NCI-H226 (cell line): ENCODE results near the gene FOXA1.

Experiments used
- DNase-seq: peaks from one replicate; pipeline ENCODE4 v3.0.0-alpha.2; 2015

The FOXA1 gene

DNA sequence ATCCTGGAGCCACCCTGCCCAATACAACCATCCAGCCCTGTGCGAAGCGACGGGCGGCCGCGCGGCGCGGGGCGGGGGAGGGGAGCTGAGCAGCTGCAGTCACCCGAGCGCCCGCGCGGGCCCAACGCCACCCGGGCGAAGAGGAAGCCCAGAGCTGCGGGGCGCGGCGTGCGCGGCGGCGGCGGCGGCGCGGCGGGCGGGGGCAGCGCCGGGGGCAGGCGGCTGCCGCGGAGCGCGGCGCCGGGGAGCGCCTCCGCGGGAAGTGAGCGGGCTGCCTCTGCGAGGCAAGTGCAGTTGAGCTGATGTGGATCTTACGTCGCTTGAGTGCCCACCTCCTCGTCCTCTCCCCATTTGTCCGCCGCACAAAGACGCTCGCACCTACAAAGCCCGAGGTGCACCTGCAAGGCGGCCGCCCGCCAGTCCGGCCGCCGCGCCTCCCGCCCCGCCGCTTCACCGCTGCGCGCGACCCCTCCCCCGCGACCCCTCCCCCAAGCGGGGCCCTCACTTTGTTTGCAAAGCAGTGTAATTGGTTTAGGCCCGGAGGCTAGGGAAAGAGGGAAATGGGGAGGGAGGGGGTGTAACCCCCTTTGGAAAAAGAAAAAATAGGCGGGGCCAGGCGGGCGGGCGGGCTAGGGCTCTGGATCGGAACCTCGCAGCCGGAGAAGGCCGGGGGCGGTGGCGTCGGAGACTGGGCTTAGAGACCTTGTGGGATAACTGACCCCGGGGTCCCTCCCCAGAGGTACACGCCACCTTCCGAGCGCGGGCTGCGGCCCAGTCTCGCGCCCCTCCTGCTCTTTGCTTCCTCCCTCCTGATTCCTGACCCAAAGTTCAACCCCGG is at the start of gene FOXA1, which contains the start of gene TTC6:
TSS of gene FOXA1 (minus strand) at position 279 of the 838 bp plus-strand sequence. CDS start at position 2, 277 bp downstream.
TSS of gene TTC6 (plus strand) at position 659 of the 838 bp plus-strand sequence. CDS start 26,436 bp downstream, outside the sequence.
- no peak for DNase-seq

DNA sequence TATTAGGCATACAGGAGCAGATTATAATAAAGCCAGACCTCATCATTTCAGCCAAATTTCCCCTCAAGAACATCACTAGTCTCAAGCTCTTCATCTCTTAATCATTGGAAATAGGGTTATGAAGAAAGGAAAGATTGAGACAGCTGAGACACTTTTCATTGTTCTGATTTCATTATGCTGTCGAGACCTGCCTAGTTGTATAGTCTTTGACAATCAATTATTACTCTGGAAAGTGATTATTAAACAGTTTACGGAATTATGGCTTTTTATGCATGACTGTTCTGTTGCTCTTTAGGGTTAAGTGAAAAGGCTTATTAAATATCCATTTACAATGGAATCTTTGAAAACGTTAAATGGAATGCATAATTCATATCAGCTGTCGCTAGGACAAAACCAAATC is 48.7 kb upstream of the FOXA1 start:
- DNase-seq = no peak

- DNase-seq = no peak
Observed at GRCh38 chr14:37642125-37642524, 47.1 kb upstream of the FOXA1 start.

DNA sequence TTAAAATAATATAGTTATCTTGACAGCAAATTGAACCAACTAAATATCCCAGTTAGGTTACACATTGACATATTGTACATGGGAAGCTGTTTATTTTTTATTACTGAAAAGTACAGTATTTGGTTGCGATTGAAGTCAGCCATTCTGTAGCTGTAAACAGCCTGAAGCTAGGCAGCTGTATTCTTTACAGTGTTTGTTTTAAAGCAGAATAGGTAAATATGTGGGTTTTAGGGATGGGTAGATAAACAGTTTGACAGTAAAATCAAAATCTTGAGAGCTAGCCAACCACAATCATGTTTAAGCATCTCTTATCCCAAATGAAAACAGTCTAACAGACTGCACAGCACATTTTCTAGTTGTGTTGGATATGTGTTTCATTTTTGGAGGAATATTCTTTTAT is 46.1 kb upstream of the FOXA1 start:
- DNase-seq = no peak

- no peak for DNase-seq
Observed at GRCh38 chr14:37638599-37638998, 43.5 kb upstream of the FOXA1 start.

- no peak for DNase-seq
Observed at GRCh38 chr14:37637341-37637740, 42.3 kb upstream of the FOXA1 start.

DNA sequence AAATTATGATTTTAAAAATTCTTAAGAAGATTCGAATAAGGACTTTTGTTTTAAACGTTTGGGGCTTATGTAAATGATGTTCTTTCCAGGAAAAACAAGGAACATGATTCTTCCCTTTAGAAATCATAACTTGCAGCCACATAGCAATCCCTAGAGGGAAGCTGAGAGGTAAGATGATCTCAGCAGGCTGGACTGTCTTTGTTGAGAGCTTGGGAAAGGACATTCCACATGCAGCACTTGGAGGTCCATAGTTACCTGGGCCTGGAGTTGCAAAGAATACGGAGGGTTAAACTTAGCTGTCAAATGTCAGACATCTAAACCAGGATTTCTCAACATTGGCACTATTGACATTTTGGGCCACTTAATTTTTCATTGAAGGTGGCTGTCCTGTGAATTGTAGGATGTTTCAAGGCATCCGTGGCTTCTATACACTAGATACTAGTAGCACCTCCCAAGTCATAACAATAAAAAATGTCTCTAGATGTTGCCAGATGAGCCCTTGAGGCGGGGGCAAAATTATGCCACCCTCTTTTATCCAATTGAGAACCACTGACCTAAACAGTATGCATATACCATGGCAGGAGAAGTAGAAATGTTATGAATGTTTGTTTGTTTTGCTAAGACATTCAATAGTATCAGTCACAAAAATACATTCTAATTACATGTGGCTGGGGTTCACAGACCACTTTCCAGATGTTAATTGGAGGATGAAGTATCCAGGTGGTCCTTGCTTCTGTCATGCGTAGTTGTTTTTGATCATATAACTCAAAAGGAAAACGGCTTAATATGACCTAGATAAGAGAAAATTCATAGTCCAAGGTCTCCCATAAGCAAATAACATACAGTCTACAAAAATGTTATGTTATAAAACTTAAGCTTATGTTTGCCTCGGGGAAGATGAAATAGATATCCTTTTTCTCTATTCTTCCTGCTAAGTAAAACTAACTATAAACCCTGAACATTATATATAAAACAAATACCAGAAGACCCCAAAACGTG is 30.8 kb upstream of the FOXA1 start:
- no peak for DNase-seq

DNA sequence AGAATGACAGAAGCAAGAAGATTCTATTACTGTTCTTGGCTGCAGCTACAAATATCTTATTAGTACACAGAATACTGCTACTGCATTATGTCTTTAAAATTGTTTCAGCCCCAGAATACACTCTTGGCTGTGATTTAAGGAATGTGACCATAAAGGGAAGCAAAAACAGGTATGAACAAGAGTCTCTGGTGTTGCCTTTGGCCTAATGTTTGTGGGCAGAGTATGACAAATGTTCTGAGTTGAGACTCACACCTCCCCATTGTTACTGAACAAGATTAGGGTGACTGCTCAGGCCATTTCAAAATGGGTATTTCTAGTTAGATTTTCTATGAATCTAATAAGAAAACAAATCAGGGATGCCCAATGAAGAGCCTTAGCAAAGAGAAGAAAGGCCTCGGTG is 28.9 kb upstream of the FOXA1 start:
- no peak for DNase-seq

DNA sequence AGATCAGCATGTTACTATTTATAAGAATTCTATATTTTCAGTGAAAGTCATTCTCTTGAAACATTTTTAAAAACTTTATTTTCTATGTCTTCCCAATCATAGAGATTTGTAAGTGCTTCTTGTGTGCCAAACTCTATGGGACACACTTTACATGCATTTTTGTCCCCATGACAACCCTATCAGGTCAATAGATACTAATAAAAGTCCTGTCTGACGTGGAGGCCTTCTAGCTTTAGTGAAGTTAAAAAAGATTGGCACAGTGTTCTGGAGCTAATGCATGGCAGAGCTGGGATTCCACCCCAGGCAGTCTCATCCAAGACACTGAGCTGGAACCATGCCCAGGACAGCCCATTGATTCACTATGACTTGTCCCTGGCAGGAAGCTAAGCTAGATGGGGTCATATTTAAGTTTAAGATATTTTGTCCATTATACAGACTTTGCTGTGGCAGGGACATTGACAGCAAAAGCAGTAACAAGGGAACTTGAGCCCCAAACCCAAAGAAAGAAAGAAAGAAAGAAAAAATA is 28.4 kb upstream of the FOXA1 start:
- DNase-seq = no peak

DNA sequence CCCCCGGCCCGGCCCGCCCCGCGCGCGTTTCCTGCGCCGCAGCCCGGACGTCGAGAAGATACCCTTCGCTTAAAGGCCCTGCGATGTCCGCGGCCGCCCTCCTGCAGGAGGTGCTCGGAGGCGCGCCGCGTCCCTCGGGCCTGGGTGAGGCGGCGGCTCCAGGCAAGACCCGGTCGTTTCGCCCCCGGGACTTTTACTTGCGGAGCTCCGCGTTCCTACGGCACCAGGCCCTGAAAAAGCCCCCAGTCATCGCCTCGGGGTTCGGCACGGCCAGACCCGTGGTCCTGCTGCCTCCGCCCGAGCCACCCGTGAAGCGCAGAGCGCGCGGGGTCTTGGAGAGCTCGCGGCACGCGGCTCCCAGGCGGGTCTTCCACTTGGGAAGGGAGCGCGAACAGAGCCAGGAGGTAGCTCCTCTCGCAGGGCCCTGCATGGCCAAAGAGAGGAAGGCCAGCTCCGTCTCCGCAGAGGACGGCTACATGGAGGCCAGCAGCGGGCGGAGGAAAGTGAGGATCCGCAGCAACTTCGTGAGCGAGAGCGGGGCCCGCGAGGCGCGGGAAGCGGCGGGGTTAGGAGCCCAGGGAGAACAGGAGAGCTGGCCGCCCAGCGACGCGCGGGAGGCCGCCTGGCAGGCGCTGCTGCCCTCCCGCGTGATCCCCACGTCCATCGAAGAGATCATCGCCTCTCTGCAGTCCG is 27.3 kb upstream of the FOXA1 start:
- DNase-seq = no peak

- DNase-seq = no peak
Observed at GRCh38 chr14:37620856-37621255, 25.8 kb upstream of the FOXA1 start.

DNA sequence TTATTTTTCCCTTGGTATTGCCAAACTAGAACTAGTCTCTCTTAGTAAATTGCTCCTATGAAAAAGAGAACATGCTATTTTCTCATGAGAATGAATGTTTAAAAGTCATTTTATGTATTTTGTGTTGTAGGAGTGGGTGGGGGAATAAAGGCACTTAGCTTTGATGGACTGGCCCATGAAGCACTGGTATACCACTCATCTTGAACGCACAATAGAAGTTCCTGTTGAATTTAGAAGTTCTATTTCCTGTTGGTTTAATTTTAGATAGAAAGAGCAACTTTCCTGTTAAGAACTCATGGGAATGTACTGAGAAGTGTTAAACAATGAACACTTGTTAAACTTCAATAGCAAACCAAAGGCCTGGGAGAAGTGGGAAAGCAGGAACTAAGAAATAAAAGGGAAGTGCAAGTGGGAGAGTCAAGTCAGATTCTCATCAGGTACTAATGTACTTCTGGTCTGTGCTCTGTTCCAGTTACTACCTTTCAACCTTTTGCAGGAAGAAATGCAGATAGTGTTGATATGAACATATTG is 23.5 kb upstream of the FOXA1 start:
- DNase-seq = no peak

GRCh38 chr14:37617864-37618365 is 22.9 kb upstream of the FOXA1 start:
- DNase-seq = no peak

DNA sequence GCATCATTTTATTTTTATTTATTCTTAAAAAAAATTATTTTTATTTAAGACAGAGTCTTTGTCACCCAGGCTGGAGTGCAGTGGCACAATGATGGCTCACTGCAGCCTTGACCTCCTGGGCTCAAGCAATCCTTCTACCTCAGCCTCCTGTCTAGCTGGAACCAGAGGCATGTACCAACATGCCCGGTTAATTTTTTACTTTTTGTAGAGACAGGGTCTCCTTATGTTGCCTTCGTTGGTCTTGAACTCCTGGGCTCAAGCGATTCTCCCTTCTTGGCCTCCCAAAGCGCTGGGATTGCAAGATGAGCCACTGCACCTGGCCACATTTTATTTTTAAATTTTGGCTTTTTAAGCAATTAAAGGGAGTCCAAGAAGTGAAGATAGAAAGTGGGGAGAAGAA is 21.8 kb upstream of the FOXA1 start:
- DNase-seq = no peak

DNA sequence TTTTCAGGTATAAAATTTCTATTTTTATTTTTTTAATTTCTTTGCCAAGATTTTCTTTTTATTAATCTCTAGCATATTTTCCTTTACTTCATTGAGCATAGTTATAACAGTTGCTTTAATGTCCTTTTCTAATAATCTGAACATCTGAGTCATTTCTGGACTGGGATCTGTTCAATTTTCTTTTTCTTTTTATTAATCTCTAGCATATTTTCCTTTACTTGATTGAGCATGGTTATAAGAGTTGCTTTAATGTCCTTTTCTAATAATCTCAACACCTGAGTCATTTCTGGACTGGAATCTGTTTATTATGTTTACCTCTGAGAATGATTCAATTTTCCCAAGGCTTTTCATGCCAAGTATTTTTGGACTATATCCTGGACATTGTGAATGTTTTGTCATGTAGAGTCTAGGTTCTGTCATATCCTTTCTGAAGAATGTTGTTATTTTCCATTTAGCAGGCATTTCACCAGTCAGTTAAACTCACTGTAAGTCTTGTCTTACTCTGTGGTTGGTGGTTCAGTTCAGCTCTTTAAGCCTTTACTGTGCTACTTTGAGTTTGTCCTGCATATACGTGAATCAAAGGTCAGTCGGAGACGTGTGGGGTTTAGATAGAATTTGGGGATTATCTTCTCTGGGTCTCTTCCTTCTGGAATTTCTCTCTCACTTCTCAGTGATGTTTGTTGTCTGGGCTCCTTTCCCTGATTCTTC is 20.7 kb upstream of the FOXA1 start:
- no peak for DNase-seq

DNA sequence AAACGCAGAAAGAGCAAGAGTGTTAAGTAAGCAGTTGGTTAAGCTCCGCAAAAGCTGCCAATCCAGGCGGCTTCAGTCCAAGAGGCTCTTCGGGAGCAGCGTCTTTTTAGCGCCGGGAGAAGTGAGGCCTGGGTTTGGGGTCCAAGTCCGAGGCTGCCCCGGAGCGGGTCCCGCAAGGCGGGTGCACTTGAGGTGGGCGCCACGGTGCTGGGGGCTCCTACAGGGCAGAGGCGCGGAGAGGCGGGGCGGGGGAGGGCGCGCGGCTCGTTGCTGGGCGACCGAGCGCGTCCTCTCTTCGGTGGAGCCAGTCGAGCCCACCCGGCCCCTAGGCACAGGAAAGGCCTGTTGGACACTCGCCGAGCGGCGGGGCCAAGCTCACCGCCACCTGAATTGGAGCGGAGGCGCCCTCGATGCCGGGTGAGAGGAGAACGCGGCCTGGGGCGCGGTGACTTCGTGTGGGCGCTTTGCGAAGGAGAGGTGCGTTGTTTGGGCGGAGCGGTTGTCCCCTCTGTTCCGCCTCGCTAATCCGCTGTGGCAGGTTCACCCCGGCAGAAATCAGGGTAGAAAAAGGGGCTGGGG is 16.0 kb upstream of the FOXA1 start:
- DNase-seq = no peak

DNA sequence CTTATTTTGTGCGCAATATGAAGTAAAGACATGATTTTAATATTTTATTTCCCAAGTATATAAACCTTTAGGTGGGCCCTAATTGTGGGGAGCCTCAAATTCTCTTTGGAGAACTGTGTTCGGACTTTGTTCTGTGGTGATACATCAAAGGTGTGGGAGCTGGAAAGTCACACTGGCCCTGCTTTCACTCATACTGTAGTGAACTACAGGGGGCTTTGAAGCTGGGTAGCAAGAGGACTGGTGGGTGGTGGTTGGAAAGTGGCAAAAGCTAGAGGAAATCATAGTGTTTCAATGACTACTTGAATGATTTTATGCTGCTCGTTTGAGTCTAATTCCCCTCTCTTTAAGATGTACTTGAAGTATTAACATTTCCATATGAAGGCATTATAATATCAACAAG is 13.6 kb upstream of the FOXA1 start:
- no peak for DNase-seq

GRCh38 chr14:37606678-37607077 is 11.6 kb upstream of the FOXA1 start:
- no peak for DNase-seq

DNA sequence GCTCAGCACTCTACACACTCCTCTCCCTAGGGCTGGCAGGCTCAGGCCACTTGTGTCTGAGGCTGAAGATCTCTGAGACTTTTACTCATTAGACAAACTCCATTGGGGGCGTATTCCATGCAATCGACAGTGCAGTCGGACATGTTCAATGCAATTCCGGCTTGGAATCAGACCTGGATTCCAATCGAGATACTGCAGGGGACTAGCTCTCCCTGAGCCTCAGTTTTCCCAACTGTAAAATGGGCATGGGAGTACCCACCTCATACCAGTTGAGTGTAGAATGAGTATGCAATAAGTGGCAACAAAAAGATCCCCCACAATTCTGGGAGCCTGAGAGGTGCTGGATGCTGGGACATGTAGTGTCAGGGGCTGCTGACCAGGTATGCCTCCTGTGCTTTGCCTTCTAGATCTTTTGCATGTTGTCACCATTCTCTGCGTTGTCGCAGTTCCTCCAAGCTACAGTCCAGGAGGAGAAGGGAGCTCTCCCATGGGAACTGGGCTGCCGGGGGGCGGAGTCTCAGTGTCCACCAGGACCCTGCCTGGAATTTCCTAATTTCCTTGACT is 8.7 kb upstream of the FOXA1 start:
- no peak for DNase-seq

- no peak for DNase-seq
Observed at GRCh38 chr14:37602605-37603453, 7.8 kb upstream of the FOXA1 start.
